Esophagus squamous epithelium (tissue), 4 donors: ENCODE measurements around the gene PIGR.

Experiments used
- POLR2A ChIP-seq, 4 donors: fragments of 450-650 bp; IDR thresholded peaks; one replicate each; pipeline ENCODE4 v1.6.1; 2017; ENCODE audit warnings: antibody characterized with exemption in 4 of 4, mild to moderate bottlenecking in 4 of 4, moderate library complexity in 3 of 4
- TF ChIP-seq, protein P1 (sequence below), 6 experiments: fragments of 450-650 bp in 4 of 6; fragments of 200-600 bp in 2 of 6; sonication (generic) in 2 of 6; IDR thresholded peaks; one replicate each; pipeline ENCODE4 v1.5.1; 2016 to 2019; ENCODE audit warnings: antibody characterized with exemption in 6 of 6, mild to moderate bottlenecking in 4 of 6, moderate library complexity in 4 of 6

DNA sequence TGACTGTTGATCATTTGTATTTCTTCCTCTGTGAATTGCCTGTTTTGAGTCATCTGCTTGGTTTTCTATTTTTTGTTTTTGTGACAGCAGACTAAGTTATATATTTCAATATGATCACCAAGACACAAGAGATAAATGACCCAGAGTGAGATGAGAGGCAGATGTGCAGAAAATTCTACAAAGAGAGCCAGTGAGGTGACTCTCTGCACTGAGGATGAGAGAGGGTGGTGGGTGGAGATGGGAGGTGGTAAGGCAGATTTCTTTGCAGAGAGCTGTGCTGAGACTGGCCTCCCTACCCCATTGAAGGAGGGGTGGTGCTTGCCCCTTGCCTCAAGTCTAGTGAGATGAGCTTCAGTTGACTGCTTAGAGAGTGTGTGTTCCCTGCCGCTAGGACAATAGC, 41.6 kb upstream of the PIGR start:
- TF ChIP-seq, protein P1, sequence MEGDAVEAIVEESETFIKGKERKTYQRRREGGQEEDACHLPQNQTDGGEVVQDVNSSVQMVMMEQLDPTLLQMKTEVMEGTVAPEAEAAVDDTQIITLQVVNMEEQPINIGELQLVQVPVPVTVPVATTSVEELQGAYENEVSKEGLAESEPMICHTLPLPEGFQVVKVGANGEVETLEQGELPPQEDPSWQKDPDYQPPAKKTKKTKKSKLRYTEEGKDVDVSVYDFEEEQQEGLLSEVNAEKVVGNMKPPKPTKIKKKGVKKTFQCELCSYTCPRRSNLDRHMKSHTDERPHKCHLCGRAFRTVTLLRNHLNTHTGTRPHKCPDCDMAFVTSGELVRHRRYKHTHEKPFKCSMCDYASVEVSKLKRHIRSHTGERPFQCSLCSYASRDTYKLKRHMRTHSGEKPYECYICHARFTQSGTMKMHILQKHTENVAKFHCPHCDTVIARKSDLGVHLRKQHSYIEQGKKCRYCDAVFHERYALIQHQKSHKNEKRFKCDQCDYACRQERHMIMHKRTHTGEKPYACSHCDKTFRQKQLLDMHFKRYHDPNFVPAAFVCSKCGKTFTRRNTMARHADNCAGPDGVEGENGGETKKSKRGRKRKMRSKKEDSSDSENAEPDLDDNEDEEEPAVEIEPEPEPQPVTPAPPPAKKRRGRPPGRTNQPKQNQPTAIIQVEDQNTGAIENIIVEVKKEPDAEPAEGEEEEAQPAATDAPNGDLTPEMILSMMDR (IDR thresholded peaks at IDR 0.05) = no peak
- no peak for TF ChIP-seq POLR2A (IDR thresholded peaks at IDR 0.05)
